Neural cell (in vitro differentiated cells): ENCODE data around the gene LILRB2. TPM values are rescaled to one million over a fixed set of nuclear protein-coding genes. Genes with fewer than 3 reads are reported as not detected.

Experiments
- H2AFZ ChIP-seq: fragments of 200-600, 300-800 bp; sonication (generic), shearing (Covaris generic); 2 replicates; pipeline ENCODE4 v1.6.0; 2014; ENCODE audit warnings: low read depth, mild to moderate bottlenecking, antibody characterized with exemption, low read length, moderate library complexity
- H3F3A ChIP-seq: fragments of 200-600 bp; shearing (Covaris generic); 2 replicates; pipeline ENCODE4 v1.6.1; 2016; ENCODE audit warnings: mild to moderate bottlenecking, moderate library complexity, mixed read lengths, antibody characterized with exemption, low read length; ENCODE audit not compliant: insufficient read depth, poor library complexity, severe bottlenecking
- H3K27ac ChIP-seq: fragments of 200-600, 300-800 bp; sonication (generic), shearing (Covaris generic); 2 replicates; pipeline ENCODE4 v1.5.1; 2014; ENCODE audit warnings: mild to moderate bottlenecking, low read length, moderate library complexity
- H3K27me3 ChIP-seq: fragments of 300-800, 200-600 bp; sonication (generic), shearing (Covaris generic); 2 replicates; pipeline ENCODE4 v1.6.0; 2014; ENCODE audit warnings: mild to moderate bottlenecking, low read depth, low read length, moderate library complexity; ENCODE audit not compliant: insufficient read depth
- H3K36me3 ChIP-seq: fragments of 300-800, 200-600 bp; sonication (generic), shearing (Covaris generic); 2 replicates; pipeline ENCODE4 v1.5.1; 2014; ENCODE audit warnings: mild to moderate bottlenecking, antibody characterized with exemption, low read length, moderate library complexity; ENCODE audit not compliant: insufficient read depth
- H3K4me2 ChIP-seq: fragments of 300-800, 200-600 bp; sonication (generic), shearing (Covaris generic); 2 replicates; pipeline ENCODE4 v1.6.0; 2014; ENCODE audit warnings: mild to moderate bottlenecking, low read length
- H3K4me3 ChIP-seq: fragments of 300-800, 200-600 bp; sonication (generic), shearing (Covaris generic); 2 replicates; pipeline ENCODE4 v1.5.1; 2014; ENCODE audit warnings: mild to moderate bottlenecking, low read length, moderate library complexity
- H3K79me2 ChIP-seq: fragments of 200-600 bp; shearing (Covaris generic); replicated peaks from 2 replicates; pipeline ENCODE4 v1.6.0; 2014; ENCODE audit warnings: mild to moderate bottlenecking, low read length, moderate library complexity; ENCODE audit not compliant: insufficient read depth
- H3K9ac ChIP-seq: fragments of 300-800, 200-600 bp; sonication (generic), shearing (Covaris generic); 2 replicates; pipeline ENCODE4 v1.6.1; 2016; ENCODE audit warnings: mild to moderate bottlenecking, low read length, mixed read lengths
- H3K9me2 ChIP-seq: fragments of 200-600 bp; shearing (Covaris generic); 2 replicates; pipeline ENCODE4 v1.6.1; 2016; ENCODE audit warnings: mild to moderate bottlenecking, low read length, mixed read lengths; ENCODE audit not compliant: insufficient read depth
- H3K9me3 ChIP-seq: fragments of 200-600, 300-800 bp; sonication (generic), shearing (Covaris generic); 2 replicates; pipeline ENCODE4 v1.6.1; 2016; ENCODE audit warnings: mild to moderate bottlenecking, mixed run types, low read length, moderate library complexity, mixed read lengths
- H4K20me1 ChIP-seq: fragments of 200-600 bp; shearing (Covaris generic); 2 replicates; pipeline ENCODE4 v1.6.1; 2016; ENCODE audit warnings: mild to moderate bottlenecking, mixed run types; ENCODE audit not compliant: insufficient read depth
- EP300 ChIP-seq: fragments of 450-650 bp; conservative IDR thresholded peaks from 2 replicates; pipeline ENCODE4 v1.6.1; 2014; ENCODE audit warnings: antibody characterized with exemption, mild to moderate bottlenecking, moderate library complexity; ENCODE audit not compliant: poor library complexity, severe bottlenecking
- EZH2 ChIP-seq: fragments of 200-600, 300-800 bp; shearing (Covaris generic), sonication (generic); IDR thresholded peaks from 2 replicates; pipeline ENCODE4 v1.6.1; 2014; ENCODE audit warnings: antibody characterized with exemption, low read length, borderline replicate concordance, mild to moderate bottlenecking; ENCODE audit not compliant: insufficient read depth, poor library complexity, severe bottlenecking
- MXI1 ChIP-seq: fragments of 450-650 bp; conservative IDR thresholded peaks from 2 replicates; pipeline ENCODE4 v1.6.1; 2014; ENCODE audit warnings: antibody characterized with exemption, mild to moderate bottlenecking; ENCODE audit not compliant: poor library complexity, severe bottlenecking
- POLR2AphosphoS5 ChIP-seq: IDR thresholded peaks from 2 replicates; pipeline ENCODE4 v1.6.1; 2012
- RAD21 ChIP-seq: fragments of 450-650 bp; conservative IDR thresholded peaks from 2 replicates; pipeline ENCODE4 v1.6.1; 2014; ENCODE audit warnings: antibody characterized with exemption, mild to moderate bottlenecking, moderate library complexity
- SMC3 ChIP-seq: fragments of 450-650 bp; conservative IDR thresholded peaks from 2 replicates; pipeline ENCODE4 v1.6.1; 2014; ENCODE audit warnings: antibody characterized with exemption, mild to moderate bottlenecking, moderate library complexity; ENCODE audit not compliant: poor library complexity
- TAF1 ChIP-seq: IDR thresholded peaks from 2 replicates; pipeline ENCODE4 v1.6.1; 2012; ENCODE audit warnings: low read depth
- polyA plus RNA-seq: library from polyadenylated mRNA; depleted of rRNA; stranded (reverse); fragments of >200 nt; gene quantifications from 2 replicates; pipeline ENCODE4 v1.2.3, GENCODE V29; 2014
- TF ChIP-seq, protein P1 (sequence below): fragments of 450-650 bp; IDR thresholded peaks from 2 replicates; pipeline ENCODE4 v1.5.1; 2014; ENCODE audit warnings: antibody characterized with exemption, mild to moderate bottlenecking, moderate library complexity; ENCODE audit not compliant: poor library complexity, severe bottlenecking
- TF ChIP-seq, protein P2 (sequence below): IDR thresholded peaks from 2 replicates; pipeline ENCODE4 v1.6.1; 2012; ENCODE audit warnings: borderline replicate concordance

LILRB2 gene
- polyA plus RNA-seq, 1 donor from 2014 or later: not detected

DNA sequence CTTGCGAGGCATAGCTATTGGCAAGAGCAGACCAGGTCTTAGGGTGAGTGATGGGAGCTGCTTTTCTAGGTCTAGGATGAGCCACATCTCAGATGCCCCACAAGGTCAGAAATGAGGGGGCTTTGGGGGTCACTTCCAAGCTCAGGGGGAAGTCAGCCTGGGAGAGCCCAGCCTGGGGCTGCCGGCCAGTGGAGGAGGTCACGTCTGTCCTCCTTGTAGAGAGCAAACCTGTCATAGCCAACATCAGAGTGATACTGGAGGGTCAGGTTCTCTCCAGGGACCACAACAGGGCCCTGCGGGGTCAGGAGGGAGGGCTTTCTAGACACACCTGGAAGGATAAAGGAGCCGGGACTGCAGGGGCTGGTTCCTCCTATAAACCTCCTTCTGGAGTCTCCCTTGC is 29.6 kb upstream of the LILRB2 start:
- no peaks in the 10 kb centered on the region for H3K9me3 ChIP-seq
- no peak overlapping the region for H3K4me2 ChIP-seq
- TF ChIP-seq, protein P1, sequence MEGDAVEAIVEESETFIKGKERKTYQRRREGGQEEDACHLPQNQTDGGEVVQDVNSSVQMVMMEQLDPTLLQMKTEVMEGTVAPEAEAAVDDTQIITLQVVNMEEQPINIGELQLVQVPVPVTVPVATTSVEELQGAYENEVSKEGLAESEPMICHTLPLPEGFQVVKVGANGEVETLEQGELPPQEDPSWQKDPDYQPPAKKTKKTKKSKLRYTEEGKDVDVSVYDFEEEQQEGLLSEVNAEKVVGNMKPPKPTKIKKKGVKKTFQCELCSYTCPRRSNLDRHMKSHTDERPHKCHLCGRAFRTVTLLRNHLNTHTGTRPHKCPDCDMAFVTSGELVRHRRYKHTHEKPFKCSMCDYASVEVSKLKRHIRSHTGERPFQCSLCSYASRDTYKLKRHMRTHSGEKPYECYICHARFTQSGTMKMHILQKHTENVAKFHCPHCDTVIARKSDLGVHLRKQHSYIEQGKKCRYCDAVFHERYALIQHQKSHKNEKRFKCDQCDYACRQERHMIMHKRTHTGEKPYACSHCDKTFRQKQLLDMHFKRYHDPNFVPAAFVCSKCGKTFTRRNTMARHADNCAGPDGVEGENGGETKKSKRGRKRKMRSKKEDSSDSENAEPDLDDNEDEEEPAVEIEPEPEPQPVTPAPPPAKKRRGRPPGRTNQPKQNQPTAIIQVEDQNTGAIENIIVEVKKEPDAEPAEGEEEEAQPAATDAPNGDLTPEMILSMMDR: no peak
- TF ChIP-seq EP300 (no peak), EZH2 (no peak), TAF1 (no peak), MXI1 (no peak), SMC3 (no peak), RAD21 (no peak), POLR2AphosphoS5 (no peak)
- TF ChIP-seq, protein P2, sequence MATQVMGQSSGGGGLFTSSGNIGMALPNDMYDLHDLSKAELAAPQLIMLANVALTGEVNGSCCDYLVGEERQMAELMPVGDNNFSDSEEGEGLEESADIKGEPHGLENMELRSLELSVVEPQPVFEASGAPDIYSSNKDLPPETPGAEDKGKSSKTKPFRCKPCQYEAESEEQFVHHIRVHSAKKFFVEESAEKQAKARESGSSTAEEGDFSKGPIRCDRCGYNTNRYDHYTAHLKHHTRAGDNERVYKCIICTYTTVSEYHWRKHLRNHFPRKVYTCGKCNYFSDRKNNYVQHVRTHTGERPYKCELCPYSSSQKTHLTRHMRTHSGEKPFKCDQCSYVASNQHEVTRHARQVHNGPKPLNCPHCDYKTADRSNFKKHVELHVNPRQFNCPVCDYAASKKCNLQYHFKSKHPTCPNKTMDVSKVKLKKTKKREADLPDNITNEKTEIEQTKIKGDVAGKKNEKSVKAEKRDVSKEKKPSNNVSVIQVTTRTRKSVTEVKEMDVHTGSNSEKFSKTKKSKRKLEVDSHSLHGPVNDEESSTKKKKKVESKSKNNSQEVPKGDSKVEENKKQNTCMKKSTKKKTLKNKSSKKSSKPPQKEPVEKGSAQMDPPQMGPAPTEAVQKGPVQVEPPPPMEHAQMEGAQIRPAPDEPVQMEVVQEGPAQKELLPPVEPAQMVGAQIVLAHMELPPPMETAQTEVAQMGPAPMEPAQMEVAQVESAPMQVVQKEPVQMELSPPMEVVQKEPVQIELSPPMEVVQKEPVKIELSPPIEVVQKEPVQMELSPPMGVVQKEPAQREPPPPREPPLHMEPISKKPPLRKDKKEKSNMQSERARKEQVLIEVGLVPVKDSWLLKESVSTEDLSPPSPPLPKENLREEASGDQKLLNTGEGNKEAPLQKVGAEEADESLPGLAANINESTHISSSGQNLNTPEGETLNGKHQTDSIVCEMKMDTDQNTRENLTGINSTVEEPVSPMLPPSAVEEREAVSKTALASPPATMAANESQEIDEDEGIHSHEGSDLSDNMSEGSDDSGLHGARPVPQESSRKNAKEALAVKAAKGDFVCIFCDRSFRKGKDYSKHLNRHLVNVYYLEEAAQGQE: no peak

GRCh38 chr19:54309811-54310210 is 28.9 kb upstream of the LILRB2 start:
- Histone ChIP-seq H3K79me2 (no peaks in the 10 kb centered on the region), H3K9me3 (no peaks in the 10 kb centered on the region), H3K9me2 (no peaks in the 10 kb centered on the region), H2AFZ (no peak overlapping the region), H3K36me3 (no peaks in the 10 kb centered on the region), H3K4me3 (no peak overlapping the region), H3K27me3 (no peaks in the 10 kb centered on the region), H3K9ac (no peak overlapping the region), H4K20me1 (no peaks in the 10 kb centered on the region), H3K4me2 (no peak overlapping the region), H3F3A (no peaks in the 10 kb centered on the region), H3K27ac (no peak overlapping the region)
- TF ChIP-seq TAF1 (no peak), EZH2 (no peak), RAD21 (no peak), EP300 (no peak), SMC3 (no peak), POLR2AphosphoS5 (no peak), MXI1 (no peak)
- TF ChIP-seq, protein P2: no peak
- TF ChIP-seq, protein P1: no peak

More for the DNA sequence above, 29.6 kb upstream of the LILRB2 start:
- Histone ChIP-seq H3K27ac (no peak overlapping the region), H4K20me1 (no peaks in the 10 kb centered on the region), H3K36me3 (no peaks in the 10 kb centered on the region), H3F3A (no peaks in the 10 kb centered on the region), H3K9ac (no peak overlapping the region), H3K79me2 (no peaks in the 10 kb centered on the region), H2AFZ (no peak overlapping the region), H3K27me3 (no peaks in the 10 kb centered on the region), H3K4me3 (no peak overlapping the region), H3K9me2 (no peaks in the 10 kb centered on the region)
